CD4-positive, alpha-beta T cell (primary cell): ENCODE measurements around the gene PPFIBP2. TPM values are rescaled to one million over a fixed set of nuclear protein-coding genes. Genes with fewer than 3 reads are reported as not detected.

Source experiments
- ATAC-seq: fragments of 200-7000 bp; cut with Tn5 transposase; one replicate; pipeline ENCODE4 v1.10.0; 2022; ENCODE audit warnings: mild to moderate bottlenecking; ENCODE audit not compliant: poor library complexity
- CTCF ChIA-PET: fragments of 350-600 bp; sonication (Branson Sonifier 250); formaldehyde crosslinking; loops from one replicate; lab custom pipeline; 2021; ENCODE audit warnings: antibody characterized with exemption, inconsistent platforms; lab: Charles Lee
- POLR2A ChIA-PET: fragments of 350-600 bp; sonication (Branson Sonifier 250); formaldehyde crosslinking; loops from one replicate; lab custom pipeline; 2021; ENCODE audit warnings: antibody characterized with exemption, inconsistent platforms; lab: Charles Lee
- DNase-seq, 14 experiments: peaks; one replicate each; pipeline ENCODE4 v3.0.0-alpha.2; 2013 to 2020; ENCODE audit warnings: mixed read lengths in 2 of 14
- H3K27ac ChIP-seq, 2 donors: one replicate each; pipeline versions ENCODE4 v1.5.1 to v1.7.0; 2013; ENCODE audit warnings: low read length in 2 of 2, low read depth in 1 of 2, mild to moderate bottlenecking in 1 of 2
- H3K27me3 ChIP-seq, 2 experiments: 1 replicate in 1 of 2; 2 replicates in 1 of 2; pipeline versions ENCODE4 v1.6.1 to v1.7.0; 2013; ENCODE audit warnings: low read length in 2 of 2, control low read depth in 1 of 2, mild to moderate bottlenecking in 1 of 2, moderate library complexity in 1 of 2; ENCODE audit not compliant: insufficient read depth in 2 of 2, control insufficient read depth in 1 of 2
- H3K36me3 ChIP-seq: one replicate; pipeline ENCODE4 v1.6.1; 2013; ENCODE audit warnings: low read length, control low read depth; ENCODE audit not compliant: insufficient read depth
- H3K4me1 ChIP-seq: one replicate; pipeline ENCODE4 v1.6.1; 2013; ENCODE audit warnings: low read length, control low read depth; ENCODE audit not compliant: insufficient read depth
- H3K4me3 ChIP-seq: one replicate; pipeline ENCODE4 v1.5.1; 2013; ENCODE audit warnings: mild to moderate bottlenecking, low read length, moderate library complexity
- H3K9me3 ChIP-seq, 2 experiments: 1 replicate in 1 of 2; 2 replicates in 1 of 2; pipeline versions ENCODE4 v1.6.1 to v1.7.0; 2013; ENCODE audit warnings: low read length in 2 of 2, mild to moderate bottlenecking in 2 of 2, control low read depth in 1 of 2, moderate library complexity in 1 of 2; ENCODE audit not compliant: control insufficient read depth in 1 of 2, insufficient read depth in 1 of 2
- H3K27ac Mint-ChIP-seq: one replicate; pipeline ENCODE4 v1.8.0; 2020; ENCODE audit warnings: mixed read lengths
- H3K27me3 Mint-ChIP-seq: one replicate; pipeline ENCODE4 v1.8.0; 2021; ENCODE audit warnings: mixed read lengths
- H3K36me3 Mint-ChIP-seq: one replicate; pipeline ENCODE4 v1.8.0; 2021; ENCODE audit warnings: low read depth, mixed read lengths
- H3K4me1 Mint-ChIP-seq: one replicate; pipeline ENCODE4 v1.8.0; 2021; ENCODE audit warnings: low read depth, mixed read lengths
- H3K4me3 Mint-ChIP-seq: one replicate; pipeline ENCODE4 v1.8.0; 2020; ENCODE audit warnings: mild to moderate bottlenecking, mixed read lengths
- H3K9me3 Mint-ChIP-seq: one replicate; pipeline ENCODE4 v1.8.0; 2020; ENCODE audit warnings: mixed read lengths
- CTCF ChIP-seq: fragments of 200-600 bp; IDR thresholded peaks from one replicate; pipeline ENCODE4 v1.8.0; 2022; ENCODE audit warnings: antibody characterized with exemption, mild to moderate bottlenecking
- intact Hi-C, 2 experiments: fragments of 100-400 bp; cut with DNase I in 1 of 2; cut with micrococcal nuclease in 1 of 2; formaldehyde crosslinking; loops; one replicate each; pipeline versions ENCODE4 v1.15.1 to v1.9.0; 2023 to 2025; cut with DNase I, micrococcal nuclease
- total RNA-seq, 174 experiments: library from RNA in 2 of 174; stranded (reverse) in 2 of 174; gene quantifications; one replicate each; pipeline ENCODE4 v1.2.3 and lab custom pipeline; 2021 to 2026

Gene PPFIBP2
- total RNA-seq, 2 experiments from 2014 or later = 27.0 to 35.9 TPM

GRCh38 chr11:7648264-7648663 is 134.5 kb downstream of the PPFIBP2 start:
- no peaks in the 10 kb centered on the region for H3K27me3 ChIP-seq
- no peak for ATAC-seq
- no peaks in the 10 kb centered on the region for H3K36me3 ChIP-seq
- no peak overlapping the region for H3K27ac ChIP-seq
- H3K4me1 ChIP-seq = no peaks in the 10 kb centered on the region
- no peaks in the 10 kb centered on the region for H3K27me3 Mint-ChIP-seq
- H3K27ac Mint-ChIP-seq = no peak overlapping the region
- no peak for TF ChIP-seq CTCF
- CTCF ChIA-PET = no interaction called here
- no peaks in the 10 kb centered on the region for H3K4me1 Mint-ChIP-seq
- H3K4me3 ChIP-seq = no peak overlapping the region
- H3K4me3 Mint-ChIP-seq = no peak overlapping the region
- H3K9me3 ChIP-seq = no peaks in the 10 kb centered on the region
- DNase-seq = no peak
- POLR2A ChIA-PET = no interaction called here
- peaks cover 81% of the 10 kb centered on the region for H3K36me3 Mint-ChIP-seq
- intact Hi-C loops = no loop called here
- H3K9me3 Mint-ChIP-seq = no peaks in the 10 kb centered on the region

GRCh38 chr11:7651140-7651551 is 137.3 kb downstream of the PPFIBP2 start:
- ChIA-PET POLR2A (no interaction called here), CTCF (no interaction called here)
- Histone ChIP-seq H3K27me3 (no peaks in the 10 kb centered on the region), H3K4me3 (no peak overlapping the region), H3K27ac (no peak overlapping the region), H3K4me1 (no peaks in the 10 kb centered on the region), H3K36me3 (no peaks in the 10 kb centered on the region), H3K9me3 (no peaks in the 10 kb centered on the region)
- intact Hi-C loops = no loop called here
- no peaks in the 10 kb centered on the region for H3K4me1 Mint-ChIP-seq
- no peaks in the 10 kb centered on the region for H3K9me3 Mint-ChIP-seq
- no peak overlapping the region for H3K27ac Mint-ChIP-seq
- ATAC-seq (no peak), DNase-seq (no peak)
- peaks cover 94% of the 10 kb centered on the region for H3K36me3 Mint-ChIP-seq
- no peaks in the 10 kb centered on the region for H3K27me3 Mint-ChIP-seq
- H3K4me3 Mint-ChIP-seq = no peak overlapping the region
- no peak for TF ChIP-seq CTCF

GRCh38 chr11:7651700-7652099 is 137.9 kb downstream of the PPFIBP2 start:
- ChIA-PET CTCF (no interaction called here), POLR2A (no interaction called here)
- Histone ChIP-seq H3K9me3 (no peaks in the 10 kb centered on the region), H3K27ac (no peak overlapping the region), H3K27me3 (no peaks in the 10 kb centered on the region), H3K36me3 (no peaks in the 10 kb centered on the region), H3K4me1 (no peaks in the 10 kb centered on the region), H3K4me3 (no peak overlapping the region)
- H3K27ac Mint-ChIP-seq = no peak overlapping the region
- peaks cover 95% of the 10 kb centered on the region for H3K36me3 Mint-ChIP-seq
- H3K4me1 Mint-ChIP-seq = no peaks in the 10 kb centered on the region
- DNase-seq (no peak), ATAC-seq (no peak)
- no peaks in the 10 kb centered on the region for H3K27me3 Mint-ChIP-seq
- intact Hi-C loops = no loop called here
- TF ChIP-seq CTCF = no peak
- no peaks in the 10 kb centered on the region for H3K9me3 Mint-ChIP-seq
- no peak overlapping the region for H3K4me3 Mint-ChIP-seq
